Prostate gland (tissue), 2 donors: ENCODE measurements around the gene MYH9. TPM values are rescaled to one million over a fixed set of nuclear protein-coding genes. Genes with fewer than 3 reads are reported as not detected.

Source experiments
- DNase-seq: peaks from one replicate; pipeline ENCODE4 v3.0.0-alpha.2; 2019; ENCODE audit warnings: low spot score
- H3K27ac ChIP-seq, 2 donors: fragments of 200-600 bp; sonication (generic); 2 replicates each; pipeline ENCODE4 v1.5.1; 2017 to 2019
- H3K27me3 ChIP-seq: fragments of 200-600 bp; sonication (generic); replicated peaks from 2 replicates; pipeline ENCODE4 v1.5.1; 2019; ENCODE audit not compliant: insufficient read depth
- H3K36me3 ChIP-seq, 2 donors: fragments of 200-600 bp; sonication (generic); 1 replicate in 1 of 2; 2 replicates in 1 of 2; pipeline versions ENCODE4 v1.5.1 to v1.8.1; 2017 to 2019
- H3K4me1 ChIP-seq: fragments of 200-600 bp; sonication (generic); replicated peaks from 2 replicates; pipeline ENCODE4 v1.5.1; 2019
- H3K4me3 ChIP-seq, 2 donors: fragments of 200-600 bp; sonication (generic); 2 replicates each; pipeline ENCODE4 v1.5.1; 2017 to 2019
- H3K9me3 ChIP-seq: fragments of 200-600 bp; sonication (generic); 2 replicates; pipeline ENCODE4 v1.5.1; 2017
- CTCF ChIP-seq, 4 experiments: fragments of 200-600 bp in 2 of 4; fragments of 450-650 bp in 2 of 4; sonication (generic) in 2 of 4; IDR thresholded peaks; 1 replicate in 3 of 4; 2 replicates in 1 of 4; pipeline ENCODE4 v1.5.1; 2016 to 2019; ENCODE audit warnings: antibody characterized with exemption in 4 of 4, mild to moderate bottlenecking in 2 of 4, moderate library complexity in 2 of 4
- POLR2A ChIP-seq: fragments of 450-650 bp; IDR thresholded peaks from one replicate; pipeline ENCODE4 v1.6.1; 2016; ENCODE audit warnings: antibody characterized with exemption, mild to moderate bottlenecking
- POLR2AphosphoS5 ChIP-seq: sonication (generic); formaldehyde crosslinking; IDR thresholded peaks from one replicate; pipeline ENCODE4 v1.6.1; 2017; ENCODE audit warnings: antibody characterized with exemption
- WGBS: methylation state at CpG from one replicate; pipeline ENCODE4 v1.1.5; 2018; 5-methylcytosine and 5-hydroxymethylcytosine counted together
- intact Hi-C: fragments of 100-400 bp; cut with DNase I; formaldehyde crosslinking; loops from one replicate; pipeline ENCODE4 v1.14.2; 2022
- total RNA-seq, 2 donors: library from RNA; depleted of rRNA; stranded (reverse); fragments of >200 nt; gene quantifications; one replicate each; pipeline ENCODE4 v1.1.0, GENCODE V29; 2016

Gene MYH9
- total RNA-seq, 2 donors from 2014 or later: 295 to 329 TPM

- DNase-seq: no peak
- Histone ChIP-seq H3K27ac (peak overlapping the region; percentile 55 to 63), H3K36me3 (peaks cover 36 to 53% of the 10 kb centered on the region in 2 donors)
These were observed 102.2 kb downstream of the MYH9 start for GRCh38 chr22:36285545-36285944.

GRCh38 chr22:36285017-36285416 lies 102.8 kb downstream of the MYH9 start:
- WGBS: 66% methylated on average over 12 of the region's 12 CpGs
- Histone ChIP-seq H3K36me3 (peaks cover 36 to 53% of the 10 kb centered on the region in 2 donors), H3K9me3 (no peaks in the 10 kb centered on the region), H3K27me3 (no peaks in the 10 kb centered on the region), H3K27ac (peak overlapping the region in 1 of 2 donors; percentile 63), H3K4me1 (peaks cover 5% of the 10 kb centered on the region), H3K4me3 (no peak overlapping the region)
- TF ChIP-seq POLR2A (no peak), POLR2AphosphoS5 (no peak), CTCF (IDR thresholded peaks at IDR 0.05) (no peak)
- intact Hi-C loops: no loop called here
- DNase-seq: no peak

More at GRCh38 chr22:36285545-36285944, 102.2 kb downstream of the MYH9 start:
- H3K4me1 ChIP-seq: peaks cover 5% of the 10 kb centered on the region
- H3K9me3 ChIP-seq: no peaks in the 10 kb centered on the region
- intact Hi-C loops: no loop called here
- no peaks in the 10 kb centered on the region for H3K27me3 ChIP-seq
- no peak overlapping the region for H3K4me3 ChIP-seq
- WGBS: 85% methylated on average over 21 of the region's 21 CpGs
- TF ChIP-seq POLR2AphosphoS5 (no peak), POLR2A (no peak), CTCF (IDR thresholded peaks at IDR 0.05) (no peak)

GRCh38 chr22:36284171-36284571 lies 103.6 kb downstream of the MYH9 start:
- TF ChIP-seq POLR2AphosphoS5 (no peak), CTCF (IDR thresholded peaks at IDR 0.05) (no peak), POLR2A (no peak)
- DNase-seq: no peak
- H3K36me3 ChIP-seq: peaks cover 30 to 49% of the 10 kb centered on the region in 2 donors

GRCh38 chr22:36282328-36282831 lies 105.4 kb downstream of the MYH9 start:
- no peak overlapping the region for H3K4me3 ChIP-seq
- peaks cover 21 to 38% of the 10 kb centered on the region in 2 donors for H3K36me3 ChIP-seq
- 60% methylated on average over 24 of the region's 24 CpGs for WGBS
- no peak for DNase-seq
- peaks cover 3% of the 10 kb centered on the region for H3K4me1 ChIP-seq
- intact Hi-C loops: loop anchor here (5.0 kb wide), 1 partner anchor 45 kb away; the partner anchor contains the start of gene APOL2
- no peaks in the 10 kb centered on the region for H3K27me3 ChIP-seq
- no peaks in the 10 kb centered on the region for H3K9me3 ChIP-seq
- TF ChIP-seq POLR2A (no peak), POLR2AphosphoS5 (no peak), CTCF (IDR thresholded peaks at IDR 0.05) (no peak)
- H3K27ac ChIP-seq: peak overlapping the region in 1 of 2 donors; percentile 54

More at GRCh38 chr22:36284171-36284571, 103.6 kb downstream of the MYH9 start:
- H3K27ac ChIP-seq: peak overlapping the region in 1 of 2 donors; percentile 63
- H3K4me1 ChIP-seq: peaks cover 5% of the 10 kb centered on the region
- 87% methylated on average over 23 of the region's 24 CpGs for WGBS
- no peaks in the 10 kb centered on the region for H3K27me3 ChIP-seq
- H3K9me3 ChIP-seq: no peaks in the 10 kb centered on the region
- intact Hi-C loops: loop anchor here (5.0 kb wide), 1 partner anchor 47 kb away; the partner anchor contains the start of gene APOL2
- no peak overlapping the region for H3K4me3 ChIP-seq

- Histone ChIP-seq H3K27me3 (no peaks in the 10 kb centered on the region), H3K4me3 (no peak overlapping the region), H3K9me3 (no peaks in the 10 kb centered on the region), H3K4me1 (peaks cover 3% of the 10 kb centered on the region), H3K36me3 (peaks cover 21 to 38% of the 10 kb centered on the region in 2 donors), H3K27ac (peak overlapping the region in 1 of 2 donors; percentile 54)
- 59% methylated on average over 14 of the region's 14 CpGs for WGBS
- intact Hi-C loops: loop anchor here (5.0 kb wide), 1 partner anchor 45 kb away; the partner anchor contains the start of gene APOL2
- DNase-seq: no peak
- TF ChIP-seq POLR2AphosphoS5: no peak
- TF ChIP-seq POLR2A: no peak
- TF ChIP-seq CTCF (IDR thresholded peaks at IDR 0.05): no peak
These were observed 105.9 kb downstream of the MYH9 start for GRCh38 chr22:36281781-36282327.
